ENCODE results near the gene LRMDA. TPM values are rescaled to one million over a fixed set of nuclear protein-coding genes. Genes with fewer than 3 reads are reported as not detected.

The LRMDA gene
- polyA plus RNA-seq, 2 of the 4 experiments (the other 2 are of a cell fraction) = 4.6 to 5.2 TPM

DNA sequence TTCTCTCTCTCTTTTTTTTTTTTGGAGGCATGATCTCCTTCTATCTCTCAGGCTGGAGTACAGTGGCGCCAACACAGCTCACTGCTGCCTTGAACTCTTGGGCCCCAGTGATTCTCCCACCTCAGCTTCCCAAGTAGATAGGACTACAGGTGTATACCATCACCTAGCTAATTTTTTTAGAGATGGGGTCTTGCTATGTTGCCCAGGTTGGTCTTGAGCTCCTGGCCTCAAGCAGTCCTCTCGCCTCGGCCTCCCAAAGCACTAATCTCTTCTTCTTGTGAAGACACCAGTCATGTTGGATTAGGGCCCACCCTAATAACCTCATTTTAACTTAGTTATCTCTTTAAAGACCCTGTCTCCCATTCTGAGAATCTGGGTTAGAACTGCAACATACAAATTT lies 45.6 kb downstream of the LRMDA start:
- no peaks in the 10 kb centered on the region for H3K4me1 ChIP-seq
- TF ChIP-seq, protein P1, sequence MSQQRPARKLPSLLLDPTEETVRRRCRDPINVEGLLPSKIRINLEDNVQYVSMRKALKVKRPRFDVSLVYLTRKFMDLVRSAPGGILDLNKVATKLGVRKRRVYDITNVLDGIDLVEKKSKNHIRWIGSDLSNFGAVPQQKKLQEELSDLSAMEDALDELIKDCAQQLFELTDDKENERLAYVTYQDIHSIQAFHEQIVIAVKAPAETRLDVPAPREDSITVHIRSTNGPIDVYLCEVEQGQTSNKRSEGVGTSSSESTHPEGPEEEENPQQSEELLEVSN (IDR thresholded peaks at IDR 0.05; ENCODE audit: borderline replicate concordance, low read depth) = no peak
- TF ChIP-seq HOXB13 (CRISPR knock-in tag; IDR thresholded peaks at IDR 0.05; ENCODE audit: low read depth) (no peak), JUN (IDR thresholded peaks at IDR 0.05) (no peak), ZNF302 (CRISPR knock-in tag; IDR thresholded peaks at IDR 0.05) (no peak), SREBF2 (IDR thresholded peaks at IDR 0.05) (no peak), ELK1 (IDR thresholded peaks at IDR 0.05; ENCODE audit: low read depth, low read length) (no peak), CHD4 (IDR thresholded peaks at IDR 0.05; ENCODE audit: borderline replicate concordance) (no peak), CBX2 (IDR thresholded peaks at IDR 0.05; ENCODE audit: borderline replicate concordance, low read depth) (no peak), KDM5A (IDR thresholded peaks at IDR 0.05) (no peak), MAZ (IDR thresholded peaks at IDR 0.05; ENCODE audit: borderline replicate concordance, low read depth, low read length) (no peak), TP53 (CRISPR knock-in tag; IDR thresholded peaks at IDR 0.05) (no peak), RCOR1 (IDR thresholded peaks at IDR 0.05; ENCODE audit: low read depth, low read length) (no peak), CTCF (IDR thresholded peaks at IDR 0.05) (no peak), EP300 (IDR thresholded peaks at IDR 0.05) (no peak), ZSCAN20 (CRISPR knock-in tag; IDR thresholded peaks at IDR 0.05) (no peak), FOXS1 (CRISPR knock-in tag; IDR thresholded peaks at IDR 0.05) (no peak), MYC (IDR thresholded peaks at IDR 0.05; ENCODE audit: borderline replicate concordance, low read length) (no peak)
- TF ChIP-seq, protein P2, sequence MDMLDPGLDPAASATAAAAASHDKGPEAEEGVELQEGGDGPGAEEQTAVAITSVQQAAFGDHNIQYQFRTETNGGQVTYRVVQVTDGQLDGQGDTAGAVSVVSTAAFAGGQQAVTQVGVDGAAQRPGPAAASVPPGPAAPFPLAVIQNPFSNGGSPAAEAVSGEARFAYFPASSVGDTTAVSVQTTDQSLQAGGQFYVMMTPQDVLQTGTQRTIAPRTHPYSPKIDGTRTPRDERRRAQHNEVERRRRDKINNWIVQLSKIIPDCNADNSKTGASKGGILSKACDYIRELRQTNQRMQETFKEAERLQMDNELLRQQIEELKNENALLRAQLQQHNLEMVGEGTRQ (IDR thresholded peaks at IDR 0.05) = no peak
- TF ChIP-seq, protein P3, sequence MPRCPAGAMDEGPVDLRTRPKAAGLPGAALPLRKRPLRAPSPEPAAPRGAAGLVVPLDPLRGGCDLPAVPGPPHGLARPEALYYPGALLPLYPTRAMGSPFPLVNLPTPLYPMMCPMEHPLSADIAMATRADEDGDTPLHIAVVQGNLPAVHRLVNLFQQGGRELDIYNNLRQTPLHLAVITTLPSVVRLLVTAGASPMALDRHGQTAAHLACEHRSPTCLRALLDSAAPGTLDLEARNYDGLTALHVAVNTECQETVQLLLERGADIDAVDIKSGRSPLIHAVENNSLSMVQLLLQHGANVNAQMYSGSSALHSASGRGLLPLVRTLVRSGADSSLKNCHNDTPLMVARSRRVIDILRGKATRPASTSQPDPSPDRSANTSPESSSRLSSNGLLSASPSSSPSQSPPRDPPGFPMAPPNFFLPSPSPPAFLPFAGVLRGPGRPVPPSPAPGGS (IDR thresholded peaks at IDR 0.05) = no peak
- H3K4me2 ChIP-seq = no peak overlapping the region
- DNase-seq (ENCODE audit: low read depth in 1 of 2, low spot score in 1 of 2) (no peak), ATAC-seq (no peak), FAIRE-seq (no peak)
- H3K9me3 ChIP-seq = no peaks in the 10 kb centered on the region
- H3K27ac ChIP-seq = no peak overlapping the region
- no peak overlapping the region for H3K4me3 ChIP-seq
- ChIA-PET POLR2A (no interaction called here), CTCF (no interaction called here)
- WGBS (ENCODE audit: missing lambda C conversion rate) = 95% methylated on average over 3 of the region's 3 CpGs

DNA sequence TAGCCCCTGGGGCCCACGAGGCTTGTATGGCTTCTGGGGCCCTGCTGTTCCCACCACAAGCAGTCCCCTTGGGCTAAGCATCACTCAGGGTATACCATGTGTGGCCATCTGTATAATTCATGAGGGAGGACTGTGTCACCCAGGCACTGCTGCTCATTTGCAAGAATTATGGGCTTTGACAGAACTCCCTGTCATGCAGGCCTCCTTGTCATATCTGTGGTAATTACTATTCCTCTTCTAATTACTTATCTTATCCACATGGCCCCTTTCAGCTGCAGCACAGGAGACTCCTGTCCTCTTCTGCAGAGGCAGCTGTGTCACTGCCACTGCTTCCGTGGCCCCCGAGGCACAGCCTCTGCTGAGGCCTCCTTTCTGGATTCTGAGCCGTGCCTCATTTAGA lies 46.3 kb downstream of the LRMDA start:
- POLR2A ChIA-PET = no interaction called here
- DNase-seq (ENCODE audit: low read depth in 1 of 2, low spot score in 1 of 2) (no peak), ATAC-seq (no peak), FAIRE-seq (no peak)
- H3K4me3 ChIP-seq = no peak overlapping the region
- WGBS (ENCODE audit: missing lambda C conversion rate) = 54% methylated on average over 4 of the region's 4 CpGs
- H3K9me3 ChIP-seq = no peaks in the 10 kb centered on the region
- no peak overlapping the region for H3K27ac ChIP-seq
- H3K4me1 ChIP-seq = no peaks in the 10 kb centered on the region
- H3K4me2 ChIP-seq = no peak overlapping the region
- CTCF ChIA-PET = interaction anchor here (0.5 kb wide), 1 partner anchor 19 kb away, joined by 5 read pairs; no protein-coding TSS in a partner anchor
- TF ChIP-seq MAX (IDR thresholded peaks at IDR 0.05) (no peak), RAD21 (conservative IDR thresholded peaks at IDR 0.05 in 1 of 2, IDR thresholded peaks at IDR 0.05 in 1 of 2) (no peak), ELK1 (IDR thresholded peaks at IDR 0.05; ENCODE audit: low read depth, low read length) (no peak), KDM1A (IDR thresholded peaks at IDR 0.05; ENCODE audit: low read depth) (no peak), JUN (IDR thresholded peaks at IDR 0.05) (no peak), NFE2L2 (conservative IDR thresholded peaks at IDR 0.05; ENCODE audit: low read length) (no peak), GATA3 (IDR thresholded peaks at IDR 0.05; ENCODE audit: borderline replicate concordance) (no peak), BHLHE40 (IDR thresholded peaks at IDR 0.05; ENCODE audit: low read depth, low read length) (no peak)
- TF ChIP-seq, protein P2 (IDR thresholded peaks at IDR 0.05) = no peak

Data from A549 (cell line).